BJ (cell line): Measurements from ENCODE around the gene SMIM20. TPM values are rescaled to one million over a fixed set of nuclear protein-coding genes. Genes with fewer than 3 reads are reported as not detected.

Experiments
- CTCF ChIA-PET: fragments of 350-600 bp; formaldehyde crosslinking; extraction: SDS; loops from one replicate; lab custom pipeline; 2021; ENCODE audit warnings: antibody characterized with exemption, inconsistent platforms; lab: Yijun Ruan, JAX
- POLR2A ChIA-PET: fragments of 300-600 bp; sonication (Branson Sonifier 250); formaldehyde crosslinking; extraction: SDS; loops from one replicate; lab custom pipeline; 2021; ENCODE audit warnings: antibody characterized with exemption; lab: Charles Lee
- DNase-seq: peaks from one replicate; pipeline ENCODE4 v3.0.0-alpha.2; 2011; ENCODE audit warnings: low read depth
- H3K27me3 ChIP-seq: 2 replicates; pipeline ENCODE4 v1.6.0; 2011; ENCODE audit warnings: low read length; ENCODE audit not compliant: control insufficient read depth, insufficient read depth
- H3K36me3 ChIP-seq: 2 replicates; pipeline ENCODE4 v1.5.1; 2011; ENCODE audit warnings: low read length; ENCODE audit not compliant: control insufficient read depth, insufficient read depth
- H3K4me3 ChIP-seq: 2 replicates; pipeline ENCODE4 v1.5.1; 2011; ENCODE audit warnings: low read depth, mild to moderate bottlenecking, control low read depth, low read length
- polyA plus RNA-seq: library from polyadenylated mRNA; depleted of rRNA; stranded (reverse); fragments of >200 nt; gene quantifications from 2 replicates; pipeline ENCODE4 v1.2.3, GENCODE V29; 2011
- TF ChIP-seq, protein P1 (sequence below): IDR thresholded peaks from 2 replicates; pipeline ENCODE4 v1.5.1; 2011; ENCODE audit warnings: low read depth, mild to moderate bottlenecking, control low read depth, inconsistent platforms, low read length, moderate library complexity; ENCODE audit not compliant: insufficient read depth

Gene SMIM20
- polyA plus RNA-seq, 1 experiment, result 15.7 TPM

DNA sequence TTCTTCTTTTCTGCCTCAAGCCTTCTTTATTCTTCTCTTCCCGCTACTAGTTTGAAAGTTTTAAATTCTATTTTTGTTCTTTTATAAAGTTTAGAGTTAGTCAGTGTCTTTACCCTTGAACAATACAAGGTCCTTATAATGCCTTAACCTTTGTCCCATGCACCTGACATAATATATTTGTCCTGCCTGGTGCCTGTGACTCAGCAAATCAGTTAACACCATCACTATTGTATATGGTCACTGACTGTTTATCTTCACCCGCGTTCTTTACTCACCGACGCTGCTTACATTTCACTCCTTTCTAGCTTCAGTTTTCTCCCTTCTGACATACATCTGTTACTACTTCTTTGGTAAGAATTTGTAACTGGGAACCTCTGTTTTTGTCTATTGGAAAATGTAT, 5.7 kb downstream of the SMIM20 start:
- no peaks in the 10 kb centered on the region for H3K27me3 ChIP-seq
- no peak for DNase-seq
- CTCF ChIA-PET, result interaction anchor here (1.1 kb wide), 1 partner anchor 9 kb away, joined by 4 read pairs; no protein-coding TSS in a partner anchor
- POLR2A ChIA-PET, result no interaction called here
- H3K36me3 ChIP-seq, result no peaks in the 10 kb centered on the region; the same call in none of the 2 replicates
- no peak overlapping the region for H3K4me3 ChIP-seq
- TF ChIP-seq, protein P1, sequence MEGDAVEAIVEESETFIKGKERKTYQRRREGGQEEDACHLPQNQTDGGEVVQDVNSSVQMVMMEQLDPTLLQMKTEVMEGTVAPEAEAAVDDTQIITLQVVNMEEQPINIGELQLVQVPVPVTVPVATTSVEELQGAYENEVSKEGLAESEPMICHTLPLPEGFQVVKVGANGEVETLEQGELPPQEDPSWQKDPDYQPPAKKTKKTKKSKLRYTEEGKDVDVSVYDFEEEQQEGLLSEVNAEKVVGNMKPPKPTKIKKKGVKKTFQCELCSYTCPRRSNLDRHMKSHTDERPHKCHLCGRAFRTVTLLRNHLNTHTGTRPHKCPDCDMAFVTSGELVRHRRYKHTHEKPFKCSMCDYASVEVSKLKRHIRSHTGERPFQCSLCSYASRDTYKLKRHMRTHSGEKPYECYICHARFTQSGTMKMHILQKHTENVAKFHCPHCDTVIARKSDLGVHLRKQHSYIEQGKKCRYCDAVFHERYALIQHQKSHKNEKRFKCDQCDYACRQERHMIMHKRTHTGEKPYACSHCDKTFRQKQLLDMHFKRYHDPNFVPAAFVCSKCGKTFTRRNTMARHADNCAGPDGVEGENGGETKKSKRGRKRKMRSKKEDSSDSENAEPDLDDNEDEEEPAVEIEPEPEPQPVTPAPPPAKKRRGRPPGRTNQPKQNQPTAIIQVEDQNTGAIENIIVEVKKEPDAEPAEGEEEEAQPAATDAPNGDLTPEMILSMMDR, result no peak

DNA sequence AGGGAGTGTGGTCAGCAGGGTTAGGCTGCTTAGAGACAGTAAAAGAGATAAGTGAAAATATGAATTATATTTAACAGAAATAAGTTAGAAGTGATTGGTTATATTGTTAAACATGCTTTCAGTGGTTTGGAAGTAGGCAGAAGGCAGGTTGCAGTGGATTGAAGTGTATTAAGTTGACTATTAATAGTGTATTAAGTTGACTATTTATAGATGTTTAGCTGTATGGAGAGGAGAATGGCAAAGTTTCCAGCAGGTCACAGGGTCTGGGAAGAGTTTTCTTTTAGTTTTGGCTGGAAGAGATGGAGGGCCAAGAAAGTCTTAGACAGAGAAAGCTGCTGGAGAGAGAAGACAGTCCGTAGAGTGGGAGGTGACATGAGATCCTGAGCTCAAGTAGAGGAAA, 7.9 kb downstream of the SMIM20 start:
- Histone ChIP-seq H3K36me3 (no peaks in the 10 kb centered on the region; the same call in none of the 2 replicates), H3K4me3 (no peak overlapping the region), H3K27me3 (no peaks in the 10 kb centered on the region)
- ChIA-PET CTCF (interaction anchor here (1.2 to 1.4 kb wide), 2 partner anchors 13 to 17 kb away, joined by 3 to 5 read pairs; no protein-coding TSS in a partner anchor), POLR2A (no interaction called here)
- TF ChIP-seq, protein P1, result no peak
- DNase-seq, result no peak

DNA sequence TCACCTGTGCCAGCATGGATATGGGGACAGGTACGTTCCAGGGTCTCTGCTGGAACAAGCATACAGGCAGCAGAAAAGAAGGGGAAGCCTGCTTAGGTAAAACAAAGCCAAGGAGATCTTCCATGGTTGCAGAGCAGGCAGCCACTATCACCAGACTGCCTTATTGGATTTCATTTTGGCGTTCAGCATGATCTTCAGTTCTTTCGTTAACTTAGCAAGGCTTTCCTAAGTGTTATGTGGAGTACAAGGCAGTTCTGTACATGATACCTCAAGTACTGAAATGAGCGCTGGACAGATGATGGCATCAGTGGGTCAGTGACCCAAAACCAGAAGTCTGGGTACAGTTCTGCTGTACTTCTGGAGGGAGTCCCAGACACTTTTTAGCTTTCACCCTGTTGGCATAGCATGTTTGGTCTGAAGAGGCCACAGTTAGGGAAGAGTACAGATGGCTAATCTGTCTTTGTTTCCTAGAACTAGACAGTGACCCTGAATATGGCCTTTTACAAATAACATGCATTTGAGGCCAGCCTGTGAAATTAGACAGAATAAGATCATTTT, 8.9 kb downstream of the SMIM20 start:
- no peaks in the 10 kb centered on the region for H3K27me3 ChIP-seq
- ChIA-PET CTCF (interaction anchor here (0.6 kb wide), 1 partner anchor 53 kb away, joined by 3 read pairs; no protein-coding TSS in a partner anchor), POLR2A (no interaction called here)
- H3K4me3 ChIP-seq, result no peak overlapping the region
- TF ChIP-seq, protein P1, result no peak
- DNase-seq, result no peak
- H3K36me3 ChIP-seq, result no peaks in the 10 kb centered on the region; the same call in none of the 2 replicates

DNA sequence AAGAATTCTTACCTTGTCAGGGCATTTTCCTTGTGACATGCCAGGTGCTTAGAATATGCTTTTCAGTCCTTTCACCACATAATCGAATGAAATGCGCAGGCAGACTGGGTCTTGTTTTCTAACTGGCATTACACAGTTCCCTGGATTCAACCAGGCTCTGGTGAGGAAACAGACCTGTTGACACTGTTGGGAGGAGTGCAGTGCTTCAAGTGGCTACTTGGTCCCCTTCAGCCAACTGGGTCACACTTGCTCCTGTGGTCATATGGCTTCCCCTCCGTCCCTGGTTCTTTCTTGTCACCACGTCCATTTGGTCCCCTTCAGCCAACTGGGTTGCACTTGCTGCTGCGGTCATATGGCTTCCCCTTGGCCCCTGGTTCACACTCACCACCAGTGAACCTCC, 9.7 kb downstream of the SMIM20 start:
- TF ChIP-seq, protein P1, result no peak
- Histone ChIP-seq H3K36me3 (no peaks in the 10 kb centered on the region; the same call in none of the 2 replicates), H3K4me3 (no peak overlapping the region), H3K27me3 (no peaks in the 10 kb centered on the region)
- DNase-seq, result no peak
- POLR2A ChIA-PET, result no interaction called here
- CTCF ChIA-PET, result no interaction called here

DNA sequence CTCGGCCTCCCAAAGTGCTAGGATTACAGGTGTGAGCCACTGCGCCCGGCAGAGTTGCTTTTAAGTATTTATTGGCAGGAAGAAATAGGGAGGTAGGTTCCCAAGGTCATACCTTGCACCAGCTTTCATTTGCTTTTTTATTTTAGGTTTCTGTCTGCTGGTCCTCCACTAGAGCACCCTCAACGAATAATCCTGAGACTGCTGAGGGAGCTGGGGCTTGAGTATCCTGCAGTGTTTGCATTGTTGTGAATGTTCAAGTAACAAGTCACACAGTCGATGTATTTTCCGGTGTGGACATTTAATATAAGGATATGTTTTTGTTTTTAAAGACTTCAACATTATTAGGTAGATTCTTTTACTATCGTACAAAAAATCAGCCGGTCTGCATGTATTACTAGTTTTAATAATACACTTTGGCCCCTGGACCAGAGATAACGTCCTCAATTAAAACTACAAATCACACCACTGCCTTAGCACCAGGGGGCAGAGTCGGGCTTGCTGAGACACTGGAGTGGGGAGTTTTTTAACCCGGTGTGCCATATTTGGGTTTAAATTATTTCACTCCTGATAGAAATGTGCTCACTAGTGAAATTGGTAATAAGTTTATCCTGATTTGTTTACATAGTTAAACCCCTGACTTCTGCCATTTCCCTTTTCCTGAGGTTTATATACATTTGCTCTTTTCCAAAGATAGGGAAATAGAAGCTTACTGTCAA, 11.6 kb downstream of the SMIM20 start:
- Histone ChIP-seq H3K27me3 (no peaks in the 10 kb centered on the region), H3K36me3 (no peaks in the 10 kb centered on the region; the same call in none of the 2 replicates), H3K4me3 (no peak overlapping the region)
- no peak for DNase-seq
- POLR2A ChIA-PET, result no interaction called here
- TF ChIP-seq, protein P1, result peak; percentile 68
- CTCF ChIA-PET, result interaction anchor here (0.6 to 2.2 kb wide), 5 partner anchors 11 to 483 kb away, joined by 3 to 6 read pairs (median 3); partner anchors contain the start of gene SMIM20
